Kidney epithelial cell (primary cell): ENCODE measurements around the gene PCMTD2. TPM values are rescaled to one million over a fixed set of nuclear protein-coding genes. Genes with fewer than 3 reads are reported as not detected.

Experiments used
- DNase-seq: peaks from one replicate; pipeline ENCODE4 v3.0.0-alpha.2; 2010; ENCODE audit warnings: low read depth
- H3K27me3 ChIP-seq: 2 replicates; pipeline ENCODE4 v1.6.0; 2011; ENCODE audit warnings: low read length; ENCODE audit not compliant: control insufficient read depth, insufficient read depth
- H3K36me3 ChIP-seq: 2 replicates; pipeline ENCODE4 v1.5.1; 2011; ENCODE audit warnings: low read length; ENCODE audit not compliant: control insufficient read depth, insufficient read depth
- H3K4me3 ChIP-seq: 2 replicates; pipeline ENCODE4 v1.5.1; 2011; ENCODE audit warnings: low read depth, mild to moderate bottlenecking, control low read depth, low read length
- CTCF ChIP-seq: IDR thresholded peaks from 2 replicates; pipeline ENCODE4 v1.5.1; 2011; ENCODE audit warnings: mild to moderate bottlenecking, moderate library complexity, low read length, control low read depth, inconsistent platforms; ENCODE audit not compliant: insufficient read depth, poor library complexity, severe bottlenecking
- total RNA-seq: library from RNA; depleted of rRNA; stranded (reverse); fragments of >200 nt; gene quantifications from 2 replicates; pipeline ENCODE4 v1.2.3, GENCODE V29; 2015

PCMTD2 gene
- total RNA-seq, 1 donor from 2014 or later, result 53.8 TPM

GRCh38 chr20:64211874-64212658 is 43.5 kb upstream of the PCMTD2 start:
- Histone ChIP-seq H3K27me3 (peaks cover 31% of the 10 kb centered on the region), H3K4me3 (no peak overlapping the region), H3K36me3 (no peaks in the 10 kb centered on the region)
- DNase-seq, result no peak
- no peak for TF ChIP-seq CTCF

GRCh38 chr20:64212755-64213154 is 42.8 kb upstream of the PCMTD2 start:
- no peaks in the 10 kb centered on the region for H3K36me3 ChIP-seq
- no peak for DNase-seq
- H3K27me3 ChIP-seq, result peaks cover 32% of the 10 kb centered on the region
- no peak overlapping the region for H3K4me3 ChIP-seq
- TF ChIP-seq CTCF, result no peak

GRCh38 chr20:64214113-64214512 is 41.4 kb upstream of the PCMTD2 start:
- H3K27me3 ChIP-seq, result peaks cover 35% of the 10 kb centered on the region
- no peak for TF ChIP-seq CTCF
- no peak for DNase-seq
- no peaks in the 10 kb centered on the region for H3K36me3 ChIP-seq
- H3K4me3 ChIP-seq, result no peak overlapping the region

GRCh38 chr20:64214952-64215351 is 40.6 kb upstream of the PCMTD2 start:
- H3K36me3 ChIP-seq, result no peaks in the 10 kb centered on the region
- no peak overlapping the region for H3K4me3 ChIP-seq
- DNase-seq, result no peak
- H3K27me3 ChIP-seq, result peaks cover 42% of the 10 kb centered on the region
- TF ChIP-seq CTCF, result no peak

GRCh38 chr20:64216036-64216435 is 39.5 kb upstream of the PCMTD2 start:
- DNase-seq, result no peak
- Histone ChIP-seq H3K36me3 (no peaks in the 10 kb centered on the region), H3K27me3 (peaks cover 42% of the 10 kb centered on the region), H3K4me3 (no peak overlapping the region)
- no peak for TF ChIP-seq CTCF

GRCh38 chr20:64216910-64217309 is 38.6 kb upstream of the PCMTD2 start:
- DNase-seq, result no peak
- no peak for TF ChIP-seq CTCF
- Histone ChIP-seq H3K27me3 (peaks cover 34% of the 10 kb centered on the region), H3K4me3 (no peak overlapping the region), H3K36me3 (no peaks in the 10 kb centered on the region)
